AG08396 (cell line): ENCODE data around the gene OR4E2.
"Not testable (repeated sequence)": the region's sequence is repeated elsewhere in the genome, so short reads cannot be mapped to it uniquely, and the experiment has no call there.

Experiments used
- DNase-seq: peaks from one replicate; pipeline ENCODE4 v3.0.0; 2012; ENCODE audit warnings: low spot score, mixed read lengths

The OR4E2 gene

GRCh38 chr14:21653331-21653885 is at the start of gene OR4E2:
TSS of gene OR4E2 (plus strand) at chr14:21653835. CDS start at chr14:21665083, 11,248 bp downstream.
- no peak for DNase-seq

GRCh38 chr14:21612324-21612723 is 41.3 kb upstream of the OR4E2 start:
- DNase-seq = no peak

- no peak for DNase-seq
Measured at GRCh38 chr14:21614240-21614639, 39.4 kb upstream of the OR4E2 start.

GRCh38 chr14:21617614-21618013 is 36.0 kb upstream of the OR4E2 start:
- DNase-seq = no peak

GRCh38 chr14:21626491-21627230 is 27.0 kb upstream of the OR4E2 start:
- DNase-seq = peak; percentile 10

GRCh38 chr14:21630503-21630902 is 23.1 kb upstream of the OR4E2 start:
- DNase-seq = not testable (repeated sequence)

- no peak for DNase-seq
Measured at GRCh38 chr14:21631084-21631483, 22.6 kb upstream of the OR4E2 start.

GRCh38 chr14:21634840-21635239 is 18.8 kb upstream of the OR4E2 start, which contains the start of gene OR10G2:
TSS of gene OR10G2 (minus strand) at chr14:21634940. CDS start at chr14:21634842, 98 bp downstream.
- DNase-seq = no peak

- no peak for DNase-seq
Measured at GRCh38 chr14:21642683-21643082, 11.0 kb upstream of the OR4E2 start.

- no peak for DNase-seq
Measured at GRCh38 chr14:21643407-21643806, 10.2 kb upstream of the OR4E2 start.

GRCh38 chr14:21647380-21647779 is 6.3 kb upstream of the OR4E2 start:
- no peak for DNase-seq

GRCh38 chr14:21652209-21652808 is 1.3 kb upstream of the OR4E2 start:
- no peak for DNase-seq

- DNase-seq = no peak
Measured at GRCh38 chr14:21654215-21654614, 580 bp downstream of the OR4E2 start.

- DNase-seq = no peak
Measured at GRCh38 chr14:21656980-21657379, 3.3 kb downstream of the OR4E2 start.

- peak; percentile 47 for DNase-seq
Measured at GRCh38 chr14:21668377-21668776, 14.7 kb downstream of the OR4E2 start.

- no peak for DNase-seq
Measured at GRCh38 chr14:21669284-21669683, 15.6 kb downstream of the OR4E2 start.

GRCh38 chr14:21671371-21671770 is 17.7 kb downstream of the OR4E2 start:
- DNase-seq = no peak

- peak; percentile 6 for DNase-seq
Measured at GRCh38 chr14:21672116-21672515, 18.5 kb downstream of the OR4E2 start.

- no peak for DNase-seq
Measured at GRCh38 chr14:21673718-21674117, 20.1 kb downstream of the OR4E2 start, which contains the start of gene OR4E1. TSS of gene OR4E1 (minus strand) at chr14:21673818. CDS start at chr14:21670935, 2,883 bp downstream.

GRCh38 chr14:21675566-21675965 is 21.9 kb downstream of the OR4E2 start:
- no peak for DNase-seq

GRCh38 chr14:21680072-21680471 is 26.4 kb downstream of the OR4E2 start:
- DNase-seq = no peak

- DNase-seq = no peak
Measured at GRCh38 chr14:21686468-21686867, 32.8 kb downstream of the OR4E2 start.

- DNase-seq = no peak
Measured at GRCh38 chr14:21694425-21694824, 40.8 kb downstream of the OR4E2 start.
